IMR-90 (cell line): ENCODE measurements around the gene CYP46A1. TPM values are rescaled to one million over a fixed set of nuclear protein-coding genes. Genes with fewer than 3 reads are reported as not detected.

ENCODE experiments used
- ATAC-seq: fragments of 200-7000 bp; cut with Tn5 transposase; 2 replicates; pipeline ENCODE4 v1.9.1; 2020; ENCODE audit warnings: low read depth, mild to moderate bottlenecking, moderate library complexity
- BruUV-seq: library from RNA; stranded (reverse); fragments of 400-500 nt; replicated peaks from 2 replicates; lab custom pipeline; 2021; lab: Mats Ljungman, UMichigan
- CTCF ChIA-PET: fragments of 300-600 bp; formaldehyde crosslinking; extraction: SDS; loops from one replicate; lab custom pipeline; 2021; ENCODE audit warnings: antibody characterized with exemption; lab: Yijun Ruan, JAX
- POLR2A ChIA-PET: fragments of 300-600 bp; sonication (Branson Sonifier 250); formaldehyde crosslinking; loops from one replicate; lab custom pipeline; 2022; ENCODE audit warnings: antibody characterized with exemption; ENCODE audit not compliant: unreplicated experiment; lab: Charles Lee
- DNase-seq: peaks from one replicate; pipeline ENCODE4 v3.0.0; 2013
- H2AFZ ChIP-seq: replicated peaks from 2 replicates; pipeline ENCODE3; 2013; ENCODE audit warnings: low read length, mild to moderate bottlenecking; ENCODE audit not compliant: poor library complexity
- H2AK5ac ChIP-seq: 2 replicates; pipeline ENCODE4 v1.6.1; 2013; ENCODE audit warnings: low read depth, low read length, inconsistent platforms
- H2AK9ac ChIP-seq: replicated peaks from 2 replicates; pipeline ENCODE3; 2013; ENCODE audit warnings: mild to moderate bottlenecking, low read depth, low read length, moderate library complexity; ENCODE audit not compliant: poor library complexity
- H2BK120ac ChIP-seq: 2 replicates; pipeline ENCODE4 v1.6.1; 2013; ENCODE audit warnings: low read depth, low read length, inconsistent platforms
- H2BK15ac ChIP-seq: 3 replicates; pipeline ENCODE4 v1.6.1; 2013; ENCODE audit warnings: low read depth, low read length, inconsistent platforms
- H2BK20ac ChIP-seq: 2 replicates; pipeline ENCODE4 v1.6.1; 2013; ENCODE audit warnings: low read depth, mild to moderate bottlenecking, inconsistent platforms, low read length, moderate library complexity
- H2BK5ac ChIP-seq: 2 replicates; pipeline ENCODE4 v1.6.1; 2013; ENCODE audit warnings: mild to moderate bottlenecking, low read depth, low read length, inconsistent platforms; ENCODE audit not compliant: poor library complexity, severe bottlenecking
- H3K14ac ChIP-seq: replicated peaks from 2 replicates; pipeline ENCODE4 v1.6.1; 2013; ENCODE audit warnings: low read depth, low read length, inconsistent platforms
- H3K18ac ChIP-seq: 2 replicates; pipeline ENCODE4 v1.6.1; 2013; ENCODE audit warnings: low read depth, low read length, control low read depth
- H3K23ac ChIP-seq: 2 replicates; pipeline ENCODE4 v1.6.1; 2013; ENCODE audit warnings: low read depth, low read length, inconsistent platforms
- H3K27ac ChIP-seq: 2 replicates; pipeline ENCODE4 v1.5.1; 2013; ENCODE audit warnings: mild to moderate bottlenecking, control low read depth, low read length; ENCODE audit not compliant: insufficient read depth
- H3K27me3 ChIP-seq: 2 replicates; pipeline ENCODE4 v1.6.1; 2013; ENCODE audit warnings: low read length; ENCODE audit not compliant: control insufficient read depth, insufficient read depth
- H3K36me3 ChIP-seq: 2 replicates; pipeline ENCODE4 v1.6.1; 2013; ENCODE audit warnings: low read length, mixed read lengths; ENCODE audit not compliant: control insufficient read depth, insufficient read depth
- H3K4ac ChIP-seq: 2 replicates; pipeline ENCODE4 v1.6.1; 2013; ENCODE audit warnings: low read depth, low read length, inconsistent platforms
- H3K4me1 ChIP-seq: 2 replicates; pipeline ENCODE4 v1.6.1; 2013; ENCODE audit warnings: low read length, mixed read lengths; ENCODE audit not compliant: control insufficient read depth, insufficient read depth
- H3K4me2 ChIP-seq: 2 replicates; pipeline ENCODE4 v1.6.1; 2013; ENCODE audit warnings: low read depth, mild to moderate bottlenecking, control low read depth, low read length, moderate library complexity
- H3K4me3 ChIP-seq: 2 replicates; pipeline ENCODE4 v1.5.1; 2013; ENCODE audit warnings: low read depth, mild to moderate bottlenecking, control low read depth, low read length, moderate library complexity; ENCODE audit not compliant: insufficient read depth
- H3K56ac ChIP-seq: 2 replicates; pipeline ENCODE4 v1.6.1; 2013; ENCODE audit warnings: low read length, inconsistent platforms; ENCODE audit not compliant: insufficient read depth; ENCODE audit errors: extremely low read depth
- H3K79me1 ChIP-seq, 2 experiments: 2 replicates each; pipeline ENCODE4 v1.6.1; 2013; ENCODE audit warnings: low read length in 2 of 2, inconsistent platforms in 1 of 2, low read depth in 1 of 2
- H3K9ac ChIP-seq: 2 replicates; pipeline ENCODE4 v1.6.1; 2013; ENCODE audit warnings: low read depth, low read length, control low read depth
- H3K9me1 ChIP-seq: 2 replicates; pipeline ENCODE4 v1.6.1; 2013; ENCODE audit warnings: low read length, inconsistent platforms; ENCODE audit not compliant: insufficient read depth
- H3K9me3 ChIP-seq: 2 replicates; pipeline ENCODE4 v1.6.1; 2013; ENCODE audit warnings: low read length; ENCODE audit not compliant: control insufficient read depth, insufficient read depth
- H4K20me1 ChIP-seq: 2 replicates; pipeline ENCODE4 v1.6.1; 2013; ENCODE audit warnings: low read length, inconsistent platforms; ENCODE audit not compliant: insufficient read depth
- H4K5ac ChIP-seq: 2 replicates; pipeline ENCODE4 v1.6.1; 2013; ENCODE audit warnings: mild to moderate bottlenecking, low read depth, low read length, control low read depth
- H4K8ac ChIP-seq, 2 experiments: 2 replicates each; pipeline ENCODE4 v1.6.1; 2013; ENCODE audit warnings: low read depth in 2 of 2, low read length in 2 of 2, control low read depth in 1 of 2, inconsistent platforms in 1 of 2
- H4K91ac ChIP-seq: 2 replicates; pipeline ENCODE4 v1.6.1; 2013; ENCODE audit warnings: low read depth, low read length, inconsistent platforms; ENCODE audit not compliant: insufficient read depth
- BHLHE40 ChIP-seq: fragments of 150-350 bp; IDR thresholded peaks from 2 replicates; pipeline ENCODE4 v1.6.1; 2016; ENCODE audit warnings: mild to moderate bottlenecking, low read depth, low read length
- CEBPB ChIP-seq: IDR thresholded peaks from 2 replicates; pipeline ENCODE4 v1.6.1; 2012; ENCODE audit warnings: low read depth, low read length, improper control_type of control experiment
- FOS ChIP-seq: fragments of 150-350 bp; IDR thresholded peaks from 2 replicates; pipeline ENCODE4 v1.6.1; 2016; ENCODE audit warnings: low read depth, low read length
- MAZ ChIP-seq: IDR thresholded peaks from 2 replicates; pipeline ENCODE4 v1.6.1; 2012; ENCODE audit warnings: low read depth, mild to moderate bottlenecking, low read length, improper control_type of control experiment, moderate library complexity, borderline replicate concordance
- MXI1 ChIP-seq: IDR thresholded peaks from 2 replicates; pipeline ENCODE4 v1.6.1; 2012; ENCODE audit warnings: low read depth, mild to moderate bottlenecking, low read length, moderate library complexity, borderline replicate concordance
- NFE2L2 ChIP-seq: fragments of 150-350 bp; IDR thresholded peaks from 2 replicates; pipeline ENCODE4 v1.6.1; 2016; ENCODE audit warnings: low read depth, mild to moderate bottlenecking, low read length
- POLR2A ChIP-seq: IDR thresholded peaks from 2 replicates; pipeline ENCODE4 v1.6.1; 2012; ENCODE audit warnings: mild to moderate bottlenecking, low read depth, low read length
- RAD21 ChIP-seq: IDR thresholded peaks from 2 replicates; pipeline ENCODE4 v1.6.1; 2012; ENCODE audit warnings: low read length, improper control_type of control experiment
- RCOR1 ChIP-seq: IDR thresholded peaks from 2 replicates; pipeline ENCODE4 v1.6.1; 2012; ENCODE audit warnings: mild to moderate bottlenecking, low read length, improper control_type of control experiment; ENCODE audit not compliant: insufficient replicate concordance
- SMC3 ChIP-seq: fragments of 150-350 bp; IDR thresholded peaks from 2 replicates; pipeline ENCODE4 v1.6.1; 2016; ENCODE audit warnings: low read depth, mild to moderate bottlenecking, antibody characterized with exemption, low read length, moderate library complexity
- WGBS, 2 experiments: methylation state at CpG; one replicate each; pipeline versions ENCODE4 v1.1.5 to v1.1.7; 2013; ENCODE audit warnings: missing lambda C conversion rate in 2 of 2; ENCODE audit not compliant: insufficient read length in 1 of 2; ENCODE audit errors: extremely low coverage in 2 of 2; 5-methylcytosine and 5-hydroxymethylcytosine counted together
- dilution Hi-C: fragments of 300-500 bp; cut with HindIII; formaldehyde crosslinking; loops from one replicate; pipeline ENCODE4 v1.14.3; 2018; ENCODE audit warnings: low sequenced_read_pairs; ENCODE audit not compliant: unreplicated experiment
- in situ Hi-C: fragments of 300-500 bp; cut with MboI; formaldehyde crosslinking; loops from 3 replicates; pipeline ENCODE4 v1.14.3; 2019; ENCODE audit warnings: low sequenced_read_pairs, inconsistent platforms, mixed read lengths
- intact Hi-C: fragments of 100-400 bp; cut with micrococcal nuclease; formaldehyde crosslinking; loops from 2 replicates; pipeline ENCODE4 v1.10.0; 2022
- polyA plus RNA-seq, 3 experiments: library from polyadenylated mRNA; depleted of rRNA; stranded (reverse); fragments of >200 nt; gene quantifications; 2 replicates each; pipeline ENCODE4 v1.2.3, GENCODE V29; 2012; ENCODE audit warnings: low replicate concordance in 1 of 3
- total RNA-seq: library from RNA; depleted of rRNA; stranded (reverse); fragments of >200 nt; gene quantifications from 2 replicates; pipeline ENCODE4 v1.2.3, GENCODE V29; 2012
- TF ChIP-seq, protein P1 (sequence below): fragments of 150-350 bp; IDR thresholded peaks from 2 replicates; pipeline ENCODE4 v1.6.1; 2017; ENCODE audit warnings: mild to moderate bottlenecking, antibody characterized with exemption, low read length, low read depth
- TF ChIP-seq, protein P2 (sequence below): fragments of 150-350 bp; IDR thresholded peaks from 2 replicates; pipeline ENCODE4 v1.6.1; 2016; ENCODE audit warnings: low read depth, mild to moderate bottlenecking, low read length, moderate library complexity, borderline replicate concordance
- TF ChIP-seq, protein P3 (sequence below): conservative IDR thresholded peaks from 2 replicates; pipeline ENCODE4 v1.5.1; 2012; ENCODE audit warnings: mild to moderate bottlenecking, low read depth, low read length, improper control_type of control experiment

Gene CYP46A1
- total and polyA plus RNA-seq, 2 of the 4 experiments (the other 2 are of a cell fraction) = 0.18 to 0.31 TPM

DNA sequence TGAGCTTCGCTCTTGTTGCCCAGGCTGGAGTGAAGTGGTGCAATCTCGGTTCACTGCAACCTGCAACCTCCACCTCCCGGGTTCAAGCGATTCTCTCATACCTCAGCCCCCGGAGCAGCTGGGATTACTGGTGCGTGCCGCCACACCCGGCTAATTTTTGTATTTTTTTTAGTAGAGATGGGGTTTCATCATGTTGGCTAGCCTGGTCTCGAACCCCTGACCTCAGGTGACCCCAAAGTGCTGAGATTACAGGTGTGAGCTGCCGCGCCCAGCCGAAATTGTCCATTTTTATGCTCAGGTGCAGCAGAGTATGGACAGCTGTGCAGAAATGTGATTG lies 19.2 kb upstream of the CYP46A1 start (continued):
- TF ChIP-seq, protein P1, sequence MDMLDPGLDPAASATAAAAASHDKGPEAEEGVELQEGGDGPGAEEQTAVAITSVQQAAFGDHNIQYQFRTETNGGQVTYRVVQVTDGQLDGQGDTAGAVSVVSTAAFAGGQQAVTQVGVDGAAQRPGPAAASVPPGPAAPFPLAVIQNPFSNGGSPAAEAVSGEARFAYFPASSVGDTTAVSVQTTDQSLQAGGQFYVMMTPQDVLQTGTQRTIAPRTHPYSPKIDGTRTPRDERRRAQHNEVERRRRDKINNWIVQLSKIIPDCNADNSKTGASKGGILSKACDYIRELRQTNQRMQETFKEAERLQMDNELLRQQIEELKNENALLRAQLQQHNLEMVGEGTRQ = no peak
- TF ChIP-seq RAD21 = no peak

DNA sequence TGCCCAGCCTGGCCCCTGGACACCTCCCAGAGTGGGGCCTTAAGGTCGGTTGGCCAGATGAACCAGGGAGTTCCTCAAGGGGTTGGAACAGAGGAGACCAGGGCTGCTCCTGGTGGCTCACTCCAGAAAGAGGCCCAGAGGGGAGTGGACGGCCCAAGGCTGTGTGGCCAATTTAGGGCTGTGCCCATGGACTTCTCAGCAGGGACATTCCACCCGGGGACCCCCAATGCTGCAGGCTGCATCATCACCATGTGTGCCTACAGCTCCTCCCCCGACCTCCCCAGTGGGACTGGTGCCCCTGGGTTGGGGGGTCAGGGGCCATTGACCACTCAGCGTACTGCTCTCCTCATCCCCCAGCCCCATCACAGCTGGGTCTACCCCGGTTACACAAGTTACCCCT lies 17.6 kb upstream of the CYP46A1 start:
- Histone ChIP-seq H3K27ac (no peak overlapping the region), H3K23ac (no peak overlapping the region), H3K56ac (no peak overlapping the region), H3K4me3 (no peak overlapping the region), H3K9me3 (no peaks in the 10 kb centered on the region), H4K8ac (no peak overlapping the region), H3K9me1 (0 out of 2 replicates have a peak, but pooled peaks cover 4% of the 10 kb centered on the region), H2AK5ac (no peak overlapping the region), H2AFZ (no peak overlapping the region), H3K9ac (no peak overlapping the region), H4K20me1 (no peaks in the 10 kb centered on the region), H3K79me1 (no peaks in the 10 kb centered on the region), H2AK9ac (no peak overlapping the region), H3K36me3 (no peaks in the 10 kb centered on the region), H2BK15ac (no peak overlapping the region), H3K4ac (no peak overlapping the region), H3K4me2 (no peak overlapping the region), H4K5ac (no peak overlapping the region), H3K27me3 (peaks cover 8% of the 10 kb centered on the region; the same call in 1 of the 2 replicates), H3K18ac (no peak overlapping the region), H2BK20ac (no peak overlapping the region), H3K14ac (no peak overlapping the region), H4K91ac (no peak overlapping the region), H3K4me1 (no peaks in the 10 kb centered on the region; the same call in 1 of the 2 replicates), H2BK5ac (no peak overlapping the region), H2BK120ac (no peak overlapping the region)
- DNase-seq (no peak), ATAC-seq (no peak)
- ChIA-PET POLR2A (interaction anchor here (0.6 kb wide), 1 partner anchor 433 kb away, joined by 4 read pairs; no protein-coding TSS in a partner anchor), CTCF (interaction anchor here (0.6 kb wide), 1 partner anchor 10 kb away, joined by 4 read pairs; no protein-coding TSS in a partner anchor)
- no TSS peak for BruUV-seq
- dilution Hi-C loops (no loop called here), intact Hi-C loops (no loop called here), in situ Hi-C loops (no loop called here)
- 37% methylated on average over 2 of the region's 6 CpGs; no CpG with 5 or more reads in 1 of the 2 experiments for WGBS, 2 experiments
- TF ChIP-seq CEBPB = no peak
- no peak for TF ChIP-seq MXI1
- TF ChIP-seq RCOR1 = no peak
- TF ChIP-seq FOS = no peak
- no peak for TF ChIP-seq NFE2L2
- TF ChIP-seq MAZ = no peak
- no peak for TF ChIP-seq POLR2A
- no peak for TF ChIP-seq SMC3
- TF ChIP-seq, protein P2, sequence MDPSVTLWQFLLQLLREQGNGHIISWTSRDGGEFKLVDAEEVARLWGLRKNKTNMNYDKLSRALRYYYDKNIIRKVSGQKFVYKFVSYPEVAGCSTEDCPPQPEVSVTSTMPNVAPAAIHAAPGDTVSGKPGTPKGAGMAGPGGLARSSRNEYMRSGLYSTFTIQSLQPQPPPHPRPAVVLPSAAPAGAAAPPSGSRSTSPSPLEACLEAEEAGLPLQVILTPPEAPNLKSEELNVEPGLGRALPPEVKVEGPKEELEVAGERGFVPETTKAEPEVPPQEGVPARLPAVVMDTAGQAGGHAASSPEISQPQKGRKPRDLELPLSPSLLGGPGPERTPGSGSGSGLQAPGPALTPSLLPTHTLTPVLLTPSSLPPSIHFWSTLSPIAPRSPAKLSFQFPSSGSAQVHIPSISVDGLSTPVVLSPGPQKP = no peak
- TF ChIP-seq BHLHE40 = no peak
- TF ChIP-seq, protein P3, sequence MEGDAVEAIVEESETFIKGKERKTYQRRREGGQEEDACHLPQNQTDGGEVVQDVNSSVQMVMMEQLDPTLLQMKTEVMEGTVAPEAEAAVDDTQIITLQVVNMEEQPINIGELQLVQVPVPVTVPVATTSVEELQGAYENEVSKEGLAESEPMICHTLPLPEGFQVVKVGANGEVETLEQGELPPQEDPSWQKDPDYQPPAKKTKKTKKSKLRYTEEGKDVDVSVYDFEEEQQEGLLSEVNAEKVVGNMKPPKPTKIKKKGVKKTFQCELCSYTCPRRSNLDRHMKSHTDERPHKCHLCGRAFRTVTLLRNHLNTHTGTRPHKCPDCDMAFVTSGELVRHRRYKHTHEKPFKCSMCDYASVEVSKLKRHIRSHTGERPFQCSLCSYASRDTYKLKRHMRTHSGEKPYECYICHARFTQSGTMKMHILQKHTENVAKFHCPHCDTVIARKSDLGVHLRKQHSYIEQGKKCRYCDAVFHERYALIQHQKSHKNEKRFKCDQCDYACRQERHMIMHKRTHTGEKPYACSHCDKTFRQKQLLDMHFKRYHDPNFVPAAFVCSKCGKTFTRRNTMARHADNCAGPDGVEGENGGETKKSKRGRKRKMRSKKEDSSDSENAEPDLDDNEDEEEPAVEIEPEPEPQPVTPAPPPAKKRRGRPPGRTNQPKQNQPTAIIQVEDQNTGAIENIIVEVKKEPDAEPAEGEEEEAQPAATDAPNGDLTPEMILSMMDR = no peak
- TF ChIP-seq, protein P1 = no peak
